ENCODE measurements around the gene RCN2.
A peak's percentile ranks its signal among the peaks of the same experiment; 100 is the strongest.

RCN2 gene

GRCh38 chr15:76996076-76996525 is 64.6 kb downstream of the RCN2 start:
- H3K4me3 ChIP-seq (replicated peaks; ENCODE audit: low read depth, low read length): peak overlapping the region; percentile 65

DNA sequence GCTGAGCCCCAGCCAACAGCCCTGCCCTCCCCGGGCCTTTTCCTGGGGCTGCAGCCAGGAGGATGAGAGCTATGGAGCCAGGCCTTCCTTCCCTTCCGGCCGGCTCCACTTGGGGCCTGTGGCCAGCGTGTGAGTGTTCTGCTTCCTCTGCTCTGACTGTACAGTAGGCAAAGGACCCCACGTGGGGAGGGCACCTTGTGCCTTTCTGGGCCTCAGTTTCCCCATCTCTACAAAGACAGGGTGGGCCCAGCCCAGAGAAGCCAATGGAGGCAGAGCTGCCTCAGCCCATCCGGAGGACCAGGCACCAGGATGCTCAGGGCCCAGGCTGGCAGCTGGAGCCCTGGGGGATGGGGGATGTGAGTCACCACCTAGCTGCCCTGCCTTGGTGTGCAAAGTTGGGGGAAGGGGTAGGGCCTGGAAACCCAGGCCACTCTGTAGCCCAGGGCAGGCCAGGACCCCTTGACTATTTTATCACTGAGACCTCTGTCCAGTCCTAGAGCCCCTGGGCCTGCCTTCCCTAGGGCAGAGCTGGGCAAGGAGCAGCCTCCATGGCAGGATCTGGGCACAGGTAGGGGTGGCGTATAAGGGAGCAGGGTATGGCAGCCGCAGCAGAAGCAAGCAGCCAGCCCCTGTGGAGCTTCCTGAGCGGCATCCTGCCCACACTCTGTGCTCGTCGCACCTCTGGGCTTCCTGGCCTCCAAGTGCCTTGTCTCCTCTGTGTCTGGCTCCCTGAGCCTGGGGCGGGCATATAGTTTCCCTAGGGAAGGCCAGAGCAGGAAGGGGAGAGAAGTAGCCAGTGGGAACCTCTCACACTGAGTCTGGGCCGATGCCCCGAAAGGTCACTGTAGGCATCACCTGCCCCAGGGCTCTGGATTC is 65.2 kb downstream of the RCN2 start:
- Histone ChIP-seq H3K36me3 (ENCODE audit: control insufficient read depth, insufficient read depth, low read length) (no peaks in the 10 kb centered on the region), H3K27me3 (replicated peaks; ENCODE audit: control insufficient read depth, insufficient read depth, low read length) (no peaks in the 10 kb centered on the region), H3K4me3 (replicated peaks; ENCODE audit: low read depth, low read length) (no peak overlapping the region; the same call in 1 of the 2 replicates)
- TF ChIP-seq CTCF (IDR thresholded peaks at IDR 0.05; ENCODE audit: insufficient read depth, low read length, poor library complexity, severe bottlenecking): no peak
- no peak for DNase-seq (ENCODE audit: extremely low read depth, insufficient read length)

More at GRCh38 chr15:76996076-76996525, 64.6 kb downstream of the RCN2 start:
- TF ChIP-seq CTCF (IDR thresholded peaks at IDR 0.05; ENCODE audit: insufficient read depth, low read length, poor library complexity, severe bottlenecking): no peak
- no peaks in the 10 kb centered on the region for H3K27me3 ChIP-seq (replicated peaks; ENCODE audit: control insufficient read depth, insufficient read depth, low read length)
- no peak for DNase-seq (ENCODE audit: extremely low read depth, insufficient read length)
- no peaks in the 10 kb centered on the region for H3K36me3 ChIP-seq (ENCODE audit: control insufficient read depth, insufficient read depth, low read length)

DNA sequence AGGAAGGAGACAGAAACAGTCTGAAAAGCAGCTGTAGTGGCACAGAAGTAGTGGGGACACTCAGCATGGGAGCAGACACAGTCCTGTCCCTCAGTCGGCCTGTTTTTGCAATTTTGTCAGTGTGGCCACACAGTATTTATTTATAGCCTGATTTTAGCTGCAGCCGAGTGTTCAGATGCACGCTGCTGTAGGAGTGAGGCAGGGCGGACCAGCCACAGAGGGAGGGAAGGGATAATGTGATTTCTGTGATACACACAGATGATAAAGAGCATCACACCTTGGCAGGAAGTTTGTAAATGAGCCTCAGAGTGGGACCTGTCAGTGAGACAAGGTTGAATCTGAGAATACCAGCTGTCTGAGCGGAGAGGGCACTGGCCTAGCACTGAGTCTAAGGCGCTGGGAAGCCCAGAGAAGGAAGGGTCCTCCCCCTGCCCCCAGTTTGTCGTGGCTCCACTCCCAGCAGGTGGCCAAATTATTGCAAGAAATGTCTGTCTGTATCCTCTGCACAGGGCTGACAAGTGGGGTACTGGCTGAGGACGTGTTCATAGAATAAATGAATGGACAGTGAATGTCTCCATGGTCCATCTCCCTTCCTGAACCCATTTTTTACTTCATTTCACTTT is 67.2 kb downstream of the RCN2 start:
- no peaks in the 10 kb centered on the region for H3K36me3 ChIP-seq (ENCODE audit: control insufficient read depth, insufficient read depth, low read length)
- no peak for DNase-seq (ENCODE audit: extremely low read depth, insufficient read length)
- no peak for TF ChIP-seq CTCF (IDR thresholded peaks at IDR 0.05; ENCODE audit: insufficient read depth, low read length, poor library complexity, severe bottlenecking)
- H3K4me3 ChIP-seq (replicated peaks; ENCODE audit: low read depth, low read length): no peak overlapping the region
- no peaks in the 10 kb centered on the region for H3K27me3 ChIP-seq (replicated peaks; ENCODE audit: control insufficient read depth, insufficient read depth, low read length)

- TF ChIP-seq CTCF (IDR thresholded peaks at IDR 0.05; ENCODE audit: insufficient read depth, low read length, poor library complexity, severe bottlenecking): no peak
These were observed 68.4 kb downstream of the RCN2 start for GRCh38 chr15:76999996-77000395.

DNA sequence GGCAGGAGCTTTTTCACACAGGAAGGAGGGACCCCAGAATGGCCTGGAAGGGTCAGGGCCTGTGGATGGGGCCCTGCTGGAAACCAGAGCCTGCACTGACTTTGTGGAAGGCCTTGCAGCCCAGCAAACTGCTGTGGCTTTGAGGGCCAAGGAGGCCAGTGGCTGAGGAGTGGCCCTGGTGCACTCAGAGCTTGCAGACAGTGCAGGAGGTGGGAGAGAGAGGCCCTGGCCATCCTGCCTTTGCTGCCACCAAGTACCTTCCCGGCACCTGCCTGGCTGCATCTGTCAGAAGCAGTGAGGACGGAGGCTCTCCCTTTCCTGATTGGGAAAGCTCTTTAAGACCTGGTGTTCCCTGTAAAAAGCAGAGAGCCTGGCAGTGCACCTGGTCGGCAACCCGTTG is 69.8 kb downstream of the RCN2 start:
- Histone ChIP-seq H3K36me3 (ENCODE audit: control insufficient read depth, insufficient read depth, low read length) (no peaks in the 10 kb centered on the region), H3K27me3 (replicated peaks; ENCODE audit: control insufficient read depth, insufficient read depth, low read length) (no peaks in the 10 kb centered on the region), H3K4me3 (replicated peaks; ENCODE audit: low read depth, low read length) (no peak overlapping the region)
- no peak for TF ChIP-seq CTCF (IDR thresholded peaks at IDR 0.05; ENCODE audit: insufficient read depth, low read length, poor library complexity, severe bottlenecking)
- no peak for DNase-seq (ENCODE audit: extremely low read depth, insufficient read length)

More at GRCh38 chr15:76999996-77000395, 68.4 kb downstream of the RCN2 start:
- H3K4me3 ChIP-seq (replicated peaks; ENCODE audit: low read depth, low read length): no peak overlapping the region
- H3K36me3 ChIP-seq (ENCODE audit: control insufficient read depth, insufficient read depth, low read length): no peaks in the 10 kb centered on the region
- H3K27me3 ChIP-seq (replicated peaks; ENCODE audit: control insufficient read depth, insufficient read depth, low read length): no peaks in the 10 kb centered on the region
- no peak for DNase-seq (ENCODE audit: extremely low read depth, insufficient read length)
